WTC11 (cell line): ENCODE results near the gene GAK.

ENCODE experiments used
- CTCF ChIP-seq: fragments of 200-600 bp; IDR thresholded peaks from 2 replicates; pipeline ENCODE4 v1.8.0; 2022; ENCODE audit warnings: antibody characterized with exemption
- ESRRA ChIP-seq: sonication (generic); formaldehyde crosslinking; IDR thresholded peaks from 2 replicates; pipeline ENCODE4 v1.8.1; 2022; ENCODE audit warnings: mild to moderate bottlenecking, missing genetic modification reagents, borderline replicate concordance
- FOXK1 ChIP-seq: sonication (generic); formaldehyde crosslinking; IDR thresholded peaks from 2 replicates; pipeline ENCODE4 v1.8.0; 2022; ENCODE audit warnings: mild to moderate bottlenecking, moderate library complexity, missing genetic modification reagents
- NFYB ChIP-seq: sonication (generic); formaldehyde crosslinking; conservative IDR thresholded peaks from 2 replicates; pipeline ENCODE4 v1.8.0; 2022; ENCODE audit warnings: low read depth, missing genetic modification reagents
- PREB ChIP-seq: sonication (generic); formaldehyde crosslinking; IDR thresholded peaks from 2 replicates; pipeline ENCODE4 v1.8.1; 2022; ENCODE audit warnings: mild to moderate bottlenecking, missing genetic modification reagents, moderate library complexity, borderline replicate concordance
- SP1 ChIP-seq: sonication (generic); formaldehyde crosslinking; conservative IDR thresholded peaks from 2 replicates; pipeline ENCODE4 v1.8.1; 2022; ENCODE audit warnings: missing genetic modification reagents
- USF2 ChIP-seq: sonication (generic); formaldehyde crosslinking; IDR thresholded peaks from 2 replicates; pipeline ENCODE4 v1.8.1; 2023; ENCODE audit warnings: mild to moderate bottlenecking, missing genetic modification reagents, moderate library complexity
- TF ChIP-seq, protein P1 (sequence below): sonication (generic); formaldehyde crosslinking; IDR thresholded peaks from 2 replicates; pipeline ENCODE4 v1.8.1; 2023; ENCODE audit warnings: mild to moderate bottlenecking, missing genetic modification reagents, moderate library complexity
- TF ChIP-seq, protein P2 (sequence below): sonication (generic); formaldehyde crosslinking; IDR thresholded peaks from 2 replicates; pipeline ENCODE4 v1.8.0; 2022; ENCODE audit warnings: missing genetic modification reagents

DNA sequence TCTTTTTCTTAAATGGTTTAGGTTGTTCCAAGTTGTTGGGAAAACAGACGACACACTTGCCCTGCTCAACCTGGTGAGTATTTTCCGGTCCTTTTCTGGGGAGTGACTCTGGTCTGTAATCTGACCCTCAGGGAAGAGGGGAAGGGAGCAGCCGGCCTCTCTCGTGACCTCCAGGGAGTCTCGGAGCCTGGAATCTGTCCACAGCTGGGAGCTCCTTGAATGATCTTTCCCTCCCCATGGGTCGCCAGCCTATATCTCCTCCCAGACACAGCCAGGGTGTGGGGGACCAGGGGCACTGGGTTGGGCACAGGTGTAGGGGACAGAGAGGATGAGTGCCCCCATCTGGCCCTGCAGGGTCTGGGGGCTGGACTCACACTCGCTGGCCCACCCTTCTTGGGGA, 19.1 kb upstream of the GAK start:
- TF ChIP-seq FOXK1 (no peak), USF2 (no peak), NFYB (no peak), CTCF (no peak), ESRRA (CRISPR knock-in tag) (no peak), SP1 (CRISPR knock-in tag) (no peak), PREB (no peak)
- TF ChIP-seq, protein P1, sequence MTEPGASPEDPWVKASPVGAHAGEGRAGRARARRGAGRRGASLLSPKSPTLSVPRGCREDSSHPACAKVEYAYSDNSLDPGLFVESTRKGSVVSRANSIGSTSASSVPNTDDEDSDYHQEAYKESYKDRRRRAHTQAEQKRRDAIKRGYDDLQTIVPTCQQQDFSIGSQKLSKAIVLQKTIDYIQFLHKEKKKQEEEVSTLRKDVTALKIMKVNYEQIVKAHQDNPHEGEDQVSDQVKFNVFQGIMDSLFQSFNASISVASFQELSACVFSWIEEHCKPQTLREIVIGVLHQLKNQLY: no peak
- TF ChIP-seq, protein P2, sequence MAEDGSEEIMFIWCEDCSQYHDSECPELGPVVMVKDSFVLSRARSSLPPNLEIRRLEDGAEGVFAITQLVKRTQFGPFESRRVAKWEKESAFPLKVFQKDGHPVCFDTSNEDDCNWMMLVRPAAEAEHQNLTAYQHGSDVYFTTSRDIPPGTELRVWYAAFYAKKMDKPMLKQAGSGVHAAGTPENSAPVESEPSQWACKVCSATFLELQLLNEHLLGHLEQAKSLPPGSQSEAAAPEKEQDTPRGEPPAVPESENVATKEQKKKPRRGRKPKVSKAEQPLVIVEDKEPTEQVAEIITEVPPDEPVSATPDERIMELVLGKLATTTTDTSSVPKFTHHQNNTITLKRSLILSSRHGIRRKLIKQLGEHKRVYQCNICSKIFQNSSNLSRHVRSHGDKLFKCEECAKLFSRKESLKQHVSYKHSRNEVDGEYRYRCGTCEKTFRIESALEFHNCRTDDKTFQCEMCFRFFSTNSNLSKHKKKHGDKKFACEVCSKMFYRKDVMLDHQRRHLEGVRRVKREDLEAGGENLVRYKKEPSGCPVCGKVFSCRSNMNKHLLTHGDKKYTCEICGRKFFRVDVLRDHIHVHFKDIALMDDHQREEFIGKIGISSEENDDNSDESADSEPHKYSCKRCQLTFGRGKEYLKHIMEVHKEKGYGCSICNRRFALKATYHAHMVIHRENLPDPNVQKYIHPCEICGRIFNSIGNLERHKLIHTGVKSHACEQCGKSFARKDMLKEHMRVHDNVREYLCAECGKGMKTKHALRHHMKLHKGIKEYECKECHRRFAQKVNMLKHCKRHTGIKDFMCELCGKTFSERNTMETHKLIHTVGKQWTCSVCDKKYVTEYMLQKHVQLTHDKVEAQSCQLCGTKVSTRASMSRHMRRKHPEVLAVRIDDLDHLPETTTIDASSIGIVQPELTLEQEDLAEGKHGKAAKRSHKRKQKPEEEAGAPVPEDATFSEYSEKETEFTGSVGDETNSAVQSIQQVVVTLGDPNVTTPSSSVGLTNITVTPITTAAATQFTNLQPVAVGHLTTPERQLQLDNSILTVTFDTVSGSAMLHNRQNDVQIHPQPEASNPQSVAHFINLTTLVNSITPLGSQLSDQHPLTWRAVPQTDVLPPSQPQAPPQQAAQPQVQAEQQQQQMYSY (CRISPR knock-in tag): no peak
